HCT116 (cell line): ENCODE results near the gene ADIPOQ. TPM values are rescaled to one million over a fixed set of nuclear protein-coding genes. Genes with fewer than 3 reads are reported as not detected.
"Not testable (repeated sequence)": the region's sequence is repeated elsewhere in the genome, so short reads cannot be mapped to it uniquely, and the experiment has no call there.

ENCODE experiments used
- ATAC-seq: fragments of 200-7000 bp; cut with Tn5 transposase; 2 replicates; pipeline ENCODE4 v1.9.1; 2020; ENCODE audit warnings: mild to moderate bottlenecking, moderate library complexity
- BruUV-seq: library from RNA; stranded (reverse); fragments of 400-500 nt; replicated peaks from 2 replicates; lab custom pipeline; 2021; lab: Mats Ljungman, UMichigan
- CTCF ChIA-PET: fragments of 300-600 bp; sonication (Branson Sonifier 250); formaldehyde crosslinking; loops from one replicate; lab custom pipeline; 2021; ENCODE audit warnings: antibody characterized with exemption; lab: Charles Lee
- POLR2A ChIA-PET: fragments of 300-600, 350-600 bp; sonication (Branson Sonifier 250); formaldehyde crosslinking; loops from one replicate; lab custom pipeline; 2021; ENCODE audit warnings: antibody characterized with exemption; lab: Charles Lee
- RAD21 ChIA-PET, 2 experiments: fragments of 300-600 bp; sonication (Branson Sonifier 250); formaldehyde crosslinking; loops; one replicate each; lab custom pipeline; 2023; ENCODE audit warnings: low total read pairs in 2 of 2; ENCODE audit not compliant: uncharacterized antibody in 2 of 2, unreplicated experiment in 2 of 2, low non-redundant PET in 1 of 2; lab: Charles Lee
- DNase-seq: peaks from one replicate; pipeline ENCODE4 v3.0.0-alpha.2; 2010; ENCODE audit warnings: low read depth, low spot score
- H2AFZ ChIP-seq: fragments of 200-600 bp; shearing (Covaris generic), sonication (generic); 2 replicates; pipeline ENCODE4 v1.6.1; 2017; ENCODE audit warnings: low read depth, mixed run types, mixed read lengths, antibody characterized with exemption, low read length; ENCODE audit not compliant: poor library complexity, severe bottlenecking
- H3K27ac ChIP-seq: 2 replicates; pipeline ENCODE4 v1.5.1; 2012; ENCODE audit warnings: low read depth, low read length
- H3K27me3 ChIP-seq: fragments of 200-600 bp; sonication (generic); 2 replicates; pipeline ENCODE4 v1.6.1; 2016; ENCODE audit warnings: mixed run types, low read length, mixed read lengths; ENCODE audit not compliant: insufficient read depth
- H3K36me3 ChIP-seq, 2 experiments: fragments of 200-500 bp in 1 of 2; fragments of 200-600 bp in 1 of 2; sonication (Bioruptor generic) in 1 of 2; sonication (generic) in 1 of 2; 2 replicates each; pipeline versions ENCODE4 v1.5.1 to v1.6.1; 2014 to 2016; ENCODE audit warnings: low read length in 2 of 2, inconsistent platforms in 1 of 2, mixed read lengths in 1 of 2, mixed run types in 1 of 2; ENCODE audit not compliant: insufficient read depth in 2 of 2, control insufficient read depth in 1 of 2
- H3K4me1 ChIP-seq, 2 experiments: fragments of 200-600 bp in 1 of 2; sonication (generic) in 1 of 2; 2 replicates each; pipeline versions ENCODE4 v1.5.1 to v1.6.1; 2012 to 2017; ENCODE audit warnings: low read length in 2 of 2, inconsistent platforms in 1 of 2, mild to moderate bottlenecking in 1 of 2, mixed read lengths in 1 of 2, mixed run types in 1 of 2, moderate library complexity in 1 of 2; ENCODE audit not compliant: insufficient read depth in 2 of 2, control insufficient read depth in 1 of 2
- H3K4me2 ChIP-seq: fragments of 200-600 bp; sonication (generic); 2 replicates; pipeline ENCODE4 v1.6.1; 2017; ENCODE audit warnings: mixed run types, low read length, mixed read lengths
- H3K4me3 ChIP-seq, 2 experiments: fragments of 200-600 bp in 1 of 2; sonication (generic) in 1 of 2; replicated peaks in 1 of 2; 2 replicates each; pipeline ENCODE4 v1.5.1; 2011 to 2016; ENCODE audit warnings: low read length in 2 of 2, control low read depth in 1 of 2, low read depth in 1 of 2, mild to moderate bottlenecking in 1 of 2, mixed read lengths in 1 of 2, mixed run types in 1 of 2
- H3K79me2 ChIP-seq: fragments of 200-600 bp; sonication (generic); 2 replicates; pipeline ENCODE4 v1.6.1; 2017; ENCODE audit warnings: mild to moderate bottlenecking, mixed run types, low read length, moderate library complexity, mixed read lengths; ENCODE audit not compliant: insufficient read depth
- H3K9ac ChIP-seq: fragments of 200-600 bp; sonication (generic); 2 replicates; pipeline ENCODE4 v1.6.1; 2016; ENCODE audit warnings: low read length, mixed read lengths
- H3K9me2 ChIP-seq: fragments of 200-600 bp; sonication (generic), shearing (Covaris generic); 2 replicates; pipeline ENCODE4 v1.6.1; 2017; ENCODE audit warnings: mixed run types, mild to moderate bottlenecking, moderate library complexity; ENCODE audit not compliant: insufficient read depth
- H3K9me3 ChIP-seq, 2 experiments: fragments of 200-500 bp in 1 of 2; fragments of 200-600 bp in 1 of 2; sonication (Bioruptor generic) in 1 of 2; sonication (generic) in 1 of 2; 2 replicates each; pipeline ENCODE4 v1.6.1; 2014 to 2017; ENCODE audit warnings: low read length in 2 of 2, mixed read lengths in 2 of 2, inconsistent platforms in 1 of 2, low read depth in 1 of 2, mild to moderate bottlenecking in 1 of 2, mixed run types in 1 of 2, moderate library complexity in 1 of 2; ENCODE audit not compliant: control insufficient read depth in 1 of 2, insufficient read depth in 1 of 2
- H4K20me1 ChIP-seq: fragments of 200-600 bp; sonication (generic), shearing (Covaris generic); 2 replicates; pipeline ENCODE4 v1.6.1; 2017; ENCODE audit warnings: mixed run types, mild to moderate bottlenecking, moderate library complexity; ENCODE audit not compliant: insufficient read depth
- ATF3 ChIP-seq: IDR thresholded peaks from 2 replicates; pipeline ENCODE4 v1.6.1; 2012
- CBX3 ChIP-seq: IDR thresholded peaks from 2 replicates; pipeline ENCODE4 v1.6.1; 2012; ENCODE audit warnings: low read depth
- CEBPB ChIP-seq: IDR thresholded peaks from 2 replicates; pipeline ENCODE4 v1.6.1; 2012; ENCODE audit warnings: low read depth
- EGR1 ChIP-seq: IDR thresholded peaks from 2 replicates; pipeline ENCODE4 v1.6.1; 2012; ENCODE audit warnings: low read depth
- ELF1 ChIP-seq: IDR thresholded peaks from 2 replicates; pipeline ENCODE4 v1.6.1; 2012; ENCODE audit warnings: low read depth, borderline replicate concordance
- EZH2 ChIP-seq: fragments of 200-600 bp; sonication (generic); IDR thresholded peaks from 2 replicates; pipeline ENCODE4 v1.6.1; 2017; ENCODE audit warnings: antibody characterized with exemption, mixed run types
- FOSL1 ChIP-seq: IDR thresholded peaks from 2 replicates; pipeline ENCODE4 v1.6.1; 2012; ENCODE audit warnings: low read depth
- JUND ChIP-seq: IDR thresholded peaks from 2 replicates; pipeline ENCODE4 v1.6.1; 2012
- MAX ChIP-seq: IDR thresholded peaks from 2 replicates; pipeline ENCODE4 v1.6.1; 2012
- POLR2A ChIP-seq: IDR thresholded peaks from 2 replicates; pipeline ENCODE4 v1.7.0; 2011; ENCODE audit warnings: borderline replicate concordance; ENCODE audit not compliant: insufficient read depth, insufficient read length; ENCODE audit errors: extremely low read depth
- POLR2AphosphoS5 ChIP-seq: IDR thresholded peaks from 2 replicates; pipeline ENCODE4 v1.6.1; 2011; ENCODE audit warnings: mild to moderate bottlenecking, low read depth, low read length, moderate library complexity
- RAD21 ChIP-seq: IDR thresholded peaks from 2 replicates; pipeline ENCODE4 v1.6.1; 2012; ENCODE audit warnings: low read depth, mild to moderate bottlenecking
- SIN3A ChIP-seq: IDR thresholded peaks from 2 replicates; pipeline ENCODE4 v1.6.1; 2012; ENCODE audit warnings: low read depth
- SP1 ChIP-seq: IDR thresholded peaks from 2 replicates; pipeline ENCODE4 v1.6.1; 2012; ENCODE audit warnings: low read depth
- TCF7L2 ChIP-seq: IDR thresholded peaks from 2 replicates; pipeline ENCODE4 v1.7.0; 2011; ENCODE audit warnings: borderline replicate concordance, inconsistent platforms; ENCODE audit not compliant: insufficient read depth, insufficient read length; ENCODE audit errors: extremely low read depth
- YY1 ChIP-seq: IDR thresholded peaks from 2 replicates; pipeline ENCODE4 v1.6.1; 2011; ENCODE audit warnings: low read length, low read depth, moderate library complexity, mild to moderate bottlenecking; ENCODE audit not compliant: insufficient replicate concordance; ENCODE audit errors: extremely low read depth
- ZNF274 ChIP-seq: fragments of 200-500 bp; sonication (Bioruptor generic); IDR thresholded peaks from 2 replicates; pipeline ENCODE4 v1.6.1; 2014; ENCODE audit warnings: mild to moderate bottlenecking, low read depth, low read length, inconsistent platforms
- intact Hi-C: fragments of 100-400 bp; cut with micrococcal nuclease; formaldehyde crosslinking; loops from 2 replicates; pipeline ENCODE4 v1.10.0; 2022
- total RNA-seq: library from RNA; stranded (reverse); gene quantifications from one replicate; pipeline ENCODE4 v1.2.1, GENCODE V29; 2021; ENCODE audit not compliant: unreplicated experiment

ADIPOQ gene
- total RNA-seq, 1 experiment from 2014 or later = not detected

- Histone ChIP-seq H3K4me1 (no peaks in the 10 kb centered on the region), H3K9me3 (no peaks in the 10 kb centered on the region), H3K27me3 (no peaks in the 10 kb centered on the region), H3K9ac (no peak overlapping the region), H2AFZ (no peak overlapping the region), H3K4me2 (no peak overlapping the region), H3K79me2 (no peaks in the 10 kb centered on the region), H3K27ac (no peak overlapping the region), H3K36me3 (no peaks in the 10 kb centered on the region), H3K4me3 (no peak overlapping the region), H4K20me1 (no peaks in the 10 kb centered on the region), H3K9me2 (no peaks in the 10 kb centered on the region)
- TF ChIP-seq POLR2AphosphoS5 (no peak), ATF3 (no peak), MAX (no peak), EZH2 (no peak), POLR2A (no peak), CBX3 (no peak), RAD21 (no peak), FOSL1 (no peak), ELF1 (no peak), EGR1 (no peak), CEBPB (no peak), SIN3A (no peak), ZNF274 (no peak), JUND (no peak), SP1 (no peak), YY1 (no peak), TCF7L2 (no peak)
- DNase-seq = no peak
- ChIA-PET RAD21 (no interaction called here), POLR2A (no interaction called here), CTCF (no interaction called here)
- no peak for ATAC-seq
- intact Hi-C loops = no loop called here
- BruUV-seq = no TSS peak
Measured at GRCh38 chr3:186871403-186871924, 29.0 kb downstream of the ADIPOQ start.

- DNase-seq, CTCF ChIA-PET, H3K79me2 ChIP-seq, BruUV-seq, intact Hi-C loops, H3K9ac ChIP-seq, H3K4me3 ChIP-seq, H3K9me2 ChIP-seq, H4K20me1 ChIP-seq, H3K36me3 ChIP-seq, H2AFZ ChIP-seq, H3K27ac ChIP-seq, RAD21 ChIA-PET, ATAC-seq, H3K4me1 ChIP-seq, POLR2A ChIA-PET, H3K9me3 ChIP-seq, H3K4me2 ChIP-seq, H3K27me3 ChIP-seq: not testable (repeated sequence)
Measured at GRCh38 chr3:186873796-186874195, 31.3 kb downstream of the ADIPOQ start.

- H3K27ac ChIP-seq, RAD21 ChIA-PET, H3K9me3 ChIP-seq, H3K27me3 ChIP-seq, H4K20me1 ChIP-seq, H3K36me3 ChIP-seq, ATAC-seq, BruUV-seq, H2AFZ ChIP-seq, H3K9me2 ChIP-seq, H3K4me3 ChIP-seq, H3K4me2 ChIP-seq, H3K9ac ChIP-seq, POLR2A ChIA-PET, H3K4me1 ChIP-seq, DNase-seq, CTCF ChIA-PET, H3K79me2 ChIP-seq, intact Hi-C loops: not testable (repeated sequence)
Measured at GRCh38 chr3:186874216-186874615, 31.7 kb downstream of the ADIPOQ start.
